Psoas muscle (tissue), 8 donors: ENCODE results near the gene TCEAL4. TPM values are rescaled to one million over a fixed set of nuclear protein-coding genes. Genes with fewer than 3 reads are reported as not detected.

Source experiments
- ATAC-seq, 4 donors: fragments of 200-7000 bp; cut with Tn5 transposase; one replicate each; pipeline ENCODE4 v1.9.1; 2020; ENCODE audit warnings: moderate library complexity in 3 of 4, mild to moderate bottlenecking in 2 of 4
- DNase-seq, 2 donors: peaks; one replicate each; pipeline ENCODE4 v3.0.0-alpha.2; 2020
- H3K27ac ChIP-seq: fragments of 200-600 bp; one replicate; pipeline ENCODE4 v1.8.0; 2022
- H3K27me3 ChIP-seq, 3 donors: fragments of 200-600 bp in 1 of 3; one replicate each; pipeline versions ENCODE4 v1.6.1 to v1.8.0; 2013 to 2022; ENCODE audit warnings: low read length in 2 of 3, mild to moderate bottlenecking in 2 of 3, moderate library complexity in 1 of 3; ENCODE audit not compliant: insufficient read depth in 3 of 3
- H3K36me3 ChIP-seq, 2 donors: fragments of 200-600 bp in 1 of 2; one replicate each; pipeline versions ENCODE4 v1.6.1 to v1.8.0; 2013 to 2022; ENCODE audit warnings: low read depth in 1 of 2, mild to moderate bottlenecking in 1 of 2, moderate library complexity in 1 of 2; ENCODE audit not compliant: insufficient read depth in 1 of 2
- H3K4me1 ChIP-seq: fragments of 200-600 bp; one replicate; pipeline ENCODE4 v1.8.0; 2022
- H3K4me3 ChIP-seq: fragments of 200-600 bp; one replicate; pipeline ENCODE4 v1.8.0; 2022; ENCODE audit warnings: mild to moderate bottlenecking
- H3K9me3 ChIP-seq: fragments of 200-600 bp; one replicate; pipeline ENCODE4 v1.8.0; 2022
- CTCF ChIP-seq: fragments of 200-600 bp; IDR thresholded peaks from one replicate; pipeline ENCODE4 v1.8.0; 2022; ENCODE audit warnings: antibody characterized with exemption
- WGBS, 3 donors: extraction: QIAGEN DNeasy Blood & Tissue Kit; methylation state at CpG; one replicate each; pipeline versions ENCODE4 v1.1.6 to v1.1.7; 2013; 5-methylcytosine and 5-hydroxymethylcytosine counted together
- intact Hi-C, 2 donors: fragments of 100-400 bp; cut with DNase I; formaldehyde crosslinking; loops; one replicate each; pipeline versions ENCODE4 v1.11.0 to v1.14.2; 2022
- long read RNA-seq, 2 donors: library from polyadenylated mRNA; unstranded; transcript quantifications; one replicate each; pipeline ENCODE4 v2.0.0, GENCODE V29; 2021
- polyA plus RNA-seq, 3 donors: library from polyadenylated mRNA; stranded (reverse); fragments of 200-250 nt; gene quantifications; one replicate each; pipeline ENCODE4 v1.2.3, GENCODE V29; 2013
- total RNA-seq, 4 donors: library from RNA; stranded (reverse); fragmentation: NEBNext Ultra II Directional in 2 of 4; extraction: Animal tissue kit (Norgen Biotek cat#: 25700) in 2 of 4; gene quantifications; one replicate each; pipeline versions ENCODE4 v1.2.1 to v1.2.4, GENCODE V29; 2021 to 2023
- donor health status: healthy with polysubstance abuse.
- donor health status: DM: no; HTN: no; CAD: no; lungs with moderate emphysema.
- donor health status: Bipolar disorder and iron deficiency.
- donor health status: healthy.
- donor health status: DM: yes; HTN: yes; CAD: no.
- donor health status: DM: no; HTN: no; CAD: no.
- donor health status: DM: no; HTN: no; CAD: no.
- donor health status: DM: yes; HTN: yes; CAD: no.

TCEAL4 gene
- total RNA-seq (10 to 100 TPM; 32.1 to 50.0 (median 36.3) TPM), polyA plus RNA-seq (10 to 100 TPM; 28.6 to 66.6 (median 54.9) TPM)
- long read RNA-seq, donor 1, transcript TCEAL4-208 (3 exons, 1,273 nt) = major isoform, 19 of 20 reads
- long read RNA-seq, donor 1, partial matches to known transcripts = 0 of 20 reads
- long read RNA-seq, donor 1, other reads (novel, unspliced or antisense) = 1 of 20 reads
- long read RNA-seq, donor 2, transcript TCEAL4-208 (3 exons, 1,273 nt) = major isoform, 40 of 50 reads
- long read RNA-seq, donor 2, partial matches to known transcripts = 0 of 50 reads
- long read RNA-seq, donor 2, other reads (novel, unspliced or antisense) = 1 of 50 reads

- Histone ChIP-seq H3K9me3 (no peaks in the 10 kb centered on the region), H3K27ac (peak within 1 kb of the TSS; percentile 71), H3K4me1 (no peaks in the 10 kb centered on the region), H3K27me3 (peaks cover 0 to 6% (median 0%) of the 10 kb centered on the region in 3 donors), H3K4me3 (peak within 1 kb of the TSS; percentile 75), H3K36me3 (peaks cover 0 to 11% of the 10 kb centered on the region in 2 donors)
- intact Hi-C loops = no loop called here
- TF ChIP-seq CTCF = no peak
- 0 to 23% (median 0%) methylated on average over 25 to 56 of the region's 56 CpGs for WGBS, 3 donors
- peak; percentile 86 to 96 (median 91) for ATAC-seq
- DNase-seq = peak; percentile 46 to 75
Observed at GRCh38 chrX:103585411-103586313, at the start of gene TCEAL4. Gene TCEAL4, plus strand, starts transcription at chrX:103585515. Its CDS starts 1,161 bp downstream, at chrX:103586676.

- TF ChIP-seq CTCF = no peak
- DNase-seq = no peak
- H3K27me3 ChIP-seq = no peaks in the 10 kb centered on the region
- H3K27ac ChIP-seq = no peak overlapping the region
- intact Hi-C loops = loop anchor here (10.0 kb wide), 4 partner anchors 89 to 279 kb away; partner anchors contain the start of genes MORF4L2 (in 1 of the 2) and TCEAL1 (in 1 of the 2)
- no peak overlapping the region for H3K4me3 ChIP-seq
- no peaks in the 10 kb centered on the region for H3K4me1 ChIP-seq
- ATAC-seq = no peak
- no peaks in the 10 kb centered on the region for H3K36me3 ChIP-seq
- no peaks in the 10 kb centered on the region for H3K9me3 ChIP-seq
Observed at GRCh38 chrX:103536071-103536470, 49.2 kb upstream of the TCEAL4 start.

- intact Hi-C loops = loop anchor here (10.0 kb wide), 4 partner anchors 88 to 278 kb away; partner anchors contain the start of genes MORF4L2 (in 1 of the 2) and TCEAL1 (in 1 of the 2)
- Histone ChIP-seq H3K4me3 (no peak overlapping the region), H3K27me3 (no peaks in the 10 kb centered on the region), H3K9me3 (no peaks in the 10 kb centered on the region), H3K27ac (no peak overlapping the region), H3K36me3 (no peaks in the 10 kb centered on the region), H3K4me1 (no peaks in the 10 kb centered on the region)
- no peak for TF ChIP-seq CTCF
- ATAC-seq (no peak), DNase-seq (no peak)
Observed at GRCh38 chrX:103536732-103537131, 48.6 kb upstream of the TCEAL4 start.

- Histone ChIP-seq H3K9me3 (no peaks in the 10 kb centered on the region), H3K4me3 (no peak overlapping the region), H3K4me1 (no peaks in the 10 kb centered on the region), H3K27ac (no peak overlapping the region), H3K27me3 (peaks cover 0 to 8% (median 0%) of the 10 kb centered on the region in 3 donors), H3K36me3 (no peaks in the 10 kb centered on the region)
- TF ChIP-seq CTCF = no peak
- WGBS, 3 donors = 62 to 85% (median 83%) methylated on average over 3 of the region's 3 CpGs
- DNase-seq (no peak), ATAC-seq (no peak)
- intact Hi-C loops = loop anchor here (10.0 kb wide), 4 partner anchors 87 to 277 kb away; partner anchors contain the start of genes MORF4L2 (in 1 of the 2) and TCEAL1 (in 1 of the 2)
Observed at GRCh38 chrX:103537871-103538387, 47.4 kb upstream of the TCEAL4 start.
